Midbrain (tissue), 1 donor: ENCODE results near the gene ACTN2.

Source experiments
- DNase-seq: peaks from one replicate; lab custom pipeline; 2025; lab: John Stamatoyannopoulos, UW

The ACTN2 gene

GRCh38 chr1:236774926-236775325 is 88.6 kb downstream of the ACTN2 start:
- peak; percentile 7 for DNase-seq

DNA sequence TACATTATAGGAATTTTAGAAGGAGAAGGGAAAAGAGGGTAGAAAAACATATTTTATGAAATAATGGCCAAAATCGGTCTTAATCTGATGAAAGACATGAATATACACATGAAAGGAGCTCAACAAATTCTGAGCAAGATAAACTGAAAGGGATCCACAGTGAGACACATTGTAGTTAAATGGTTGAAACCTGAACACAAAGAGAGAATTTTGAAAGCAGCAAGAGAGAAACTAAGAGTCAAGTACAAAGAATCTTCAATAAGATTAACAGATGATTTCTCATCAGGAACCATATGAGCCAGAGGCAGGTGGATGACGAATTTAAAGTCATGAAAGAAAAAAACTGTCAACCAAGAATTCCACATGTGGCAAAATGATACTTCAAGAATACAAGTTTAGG is 93.0 kb downstream of the ACTN2 start:
- no peak for DNase-seq

DNA sequence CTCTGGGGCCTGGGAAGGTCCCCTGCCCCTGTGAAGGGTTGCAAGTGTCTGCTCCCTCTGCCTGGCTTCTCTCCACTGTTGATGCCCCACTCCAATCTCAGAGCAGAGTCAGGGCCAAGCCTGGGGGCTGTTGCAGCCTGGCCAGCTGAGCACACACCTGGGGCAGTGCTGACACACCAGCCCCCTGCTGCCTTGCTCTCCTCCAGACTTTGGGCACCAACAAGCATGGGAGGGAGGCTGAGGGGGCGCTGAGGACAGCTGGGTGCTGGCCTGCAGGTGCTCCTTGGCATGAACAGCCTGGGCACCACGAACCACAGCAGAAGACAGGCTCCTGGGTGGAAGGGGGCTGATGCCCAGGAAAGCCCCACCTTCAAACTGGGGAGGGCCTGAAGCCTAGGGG is 99.2 kb downstream of the ACTN2 start:
- no peak for DNase-seq

GRCh38 chr1:236786453-236786852 is 100.2 kb downstream of the ACTN2 start:
- DNase-seq, result no peak

DNA sequence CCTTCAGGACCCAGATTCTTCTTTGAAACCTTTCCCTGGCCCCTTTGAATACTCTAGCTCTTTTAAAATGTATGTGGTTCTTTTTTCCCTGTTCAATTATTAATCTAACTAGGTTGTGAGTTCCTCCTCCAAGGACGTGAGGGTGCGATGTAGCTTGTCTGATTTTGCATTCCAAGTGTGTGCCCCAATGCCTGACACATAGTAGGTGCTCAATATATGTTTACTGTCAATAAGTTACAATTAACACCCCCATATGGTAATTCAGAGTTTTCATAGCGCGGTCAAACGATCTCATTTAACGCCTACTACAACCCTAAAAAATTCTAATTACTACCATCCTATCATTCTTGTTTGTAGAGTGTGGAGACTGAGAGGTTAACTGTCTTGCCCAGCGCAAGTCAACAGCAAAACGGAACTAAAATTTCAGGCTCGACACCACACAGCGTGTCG is 108.3 kb downstream of the ACTN2 start:
- DNase-seq, result no peak

DNA sequence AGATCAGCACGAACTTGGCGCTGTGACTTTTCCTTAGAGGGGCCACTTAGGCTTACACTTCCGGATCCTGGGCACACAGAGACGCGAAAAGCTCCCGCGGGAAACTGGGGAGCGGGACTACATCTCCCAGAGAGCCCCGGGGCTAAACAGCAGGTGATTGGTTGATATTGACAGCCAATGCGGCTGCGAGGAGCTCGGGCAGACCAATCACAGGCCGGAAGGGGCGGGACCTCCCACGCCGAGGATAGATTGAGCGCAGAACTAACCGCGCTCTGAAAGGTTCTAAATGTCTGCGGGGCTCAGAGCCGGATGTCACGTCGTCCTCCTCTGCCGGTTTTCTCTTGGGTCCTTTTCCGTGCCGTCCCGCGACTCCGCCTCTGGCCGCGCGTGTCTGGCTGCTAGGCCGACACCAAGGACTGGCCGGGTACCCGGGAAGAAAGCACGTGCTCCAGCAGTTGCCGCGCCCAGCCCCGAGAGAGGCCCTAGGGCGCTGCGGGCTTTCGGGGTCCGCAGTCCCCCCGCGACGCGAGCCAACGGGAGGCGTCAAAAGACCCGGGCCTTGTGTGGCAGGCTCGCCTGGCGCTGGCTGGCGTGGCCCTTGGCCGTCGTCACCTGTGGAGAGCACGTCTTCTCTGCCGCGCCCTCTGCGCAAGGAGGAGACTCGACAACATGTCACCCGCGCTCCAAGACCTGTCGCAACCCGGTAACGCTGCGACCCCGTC is 108.9 kb downstream of the ACTN2 start, which contains the start of gene MTR:
MTR (plus strand) TSS at position 258 of the 722 bp plus-strand sequence; CDS start at position 670, 412 bp downstream.
- DNase-seq, result peak; percentile 98

- DNase-seq, result peak; percentile 42
Measured at GRCh38 chr1:236795757-236796667, 109.7 kb downstream of the ACTN2 start.

GRCh38 chr1:236799001-236799400 is 112.7 kb downstream of the ACTN2 start:
- DNase-seq, result no peak

GRCh38 chr1:236800002-236800620 is 113.8 kb downstream of the ACTN2 start:
- DNase-seq, result no peak

- DNase-seq, result no peak
Measured at GRCh38 chr1:236800623-236801022, 114.3 kb downstream of the ACTN2 start.

GRCh38 chr1:236802264-236802663 is 116.0 kb downstream of the ACTN2 start:
- DNase-seq, result no peak

DNA sequence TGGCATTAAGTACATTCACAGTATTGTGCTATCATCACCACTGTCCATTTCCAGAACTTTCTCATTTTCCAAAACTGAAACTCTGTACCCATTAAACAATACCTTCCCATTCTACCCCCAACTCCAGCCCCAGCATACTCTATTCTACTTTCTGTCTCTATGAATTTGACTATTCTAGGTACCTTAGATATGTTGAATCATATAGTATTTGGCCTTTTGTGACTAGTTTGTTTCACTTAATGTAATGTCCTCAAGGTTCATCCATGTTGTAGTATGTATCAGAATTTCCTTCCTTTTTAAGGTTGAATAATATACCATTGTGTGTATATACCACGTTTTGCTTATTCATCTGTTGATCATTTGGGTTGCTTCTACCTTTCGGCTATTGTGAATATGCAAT is 120.3 kb downstream of the ACTN2 start:
- DNase-seq, result no peak

DNA sequence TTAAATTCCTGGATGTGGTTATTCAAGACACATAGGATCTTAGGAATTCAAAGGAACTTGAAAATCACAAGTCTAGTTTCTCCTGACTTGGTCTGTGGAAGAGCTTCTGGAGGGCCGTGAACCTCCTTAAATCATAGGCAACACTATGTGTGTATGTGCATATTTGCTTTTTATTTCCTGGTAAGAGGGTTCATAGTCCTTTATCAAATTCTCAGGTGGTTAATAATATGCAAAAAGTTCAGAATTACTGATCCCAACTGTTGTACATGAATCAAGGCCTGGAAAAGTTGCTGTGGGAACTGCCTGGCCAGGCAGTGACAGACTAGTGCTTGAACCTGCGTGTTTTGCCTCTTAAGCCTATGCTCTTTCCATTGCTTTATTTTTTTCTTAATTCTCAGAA is 121.7 kb downstream of the ACTN2 start:
- DNase-seq, result no peak

- no peak for DNase-seq
Measured at GRCh38 chr1:236808564-236809130, 122.3 kb downstream of the ACTN2 start.

DNA sequence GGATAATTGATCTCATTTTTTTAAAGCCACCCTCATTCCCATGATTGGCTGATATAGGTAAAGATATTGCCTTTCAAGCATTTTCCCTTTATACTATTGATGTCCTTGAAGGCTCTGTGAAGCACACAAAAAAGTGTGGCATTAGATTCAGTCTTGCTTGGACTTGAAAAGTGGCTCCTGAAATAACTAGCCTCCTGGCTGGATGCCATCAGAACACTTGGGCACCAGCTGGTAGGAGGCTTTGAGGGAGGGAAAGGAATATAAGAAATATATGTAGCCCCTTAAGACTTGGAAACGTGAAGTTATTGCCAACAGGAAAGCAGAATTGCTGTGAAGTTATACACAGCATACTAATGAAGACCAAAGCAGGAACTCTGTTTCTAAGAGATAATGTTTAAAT is 122.8 kb downstream of the ACTN2 start:
- DNase-seq, result no peak

- DNase-seq, result no peak
Measured at GRCh38 chr1:236810018-236810417, 123.7 kb downstream of the ACTN2 start.

DNA sequence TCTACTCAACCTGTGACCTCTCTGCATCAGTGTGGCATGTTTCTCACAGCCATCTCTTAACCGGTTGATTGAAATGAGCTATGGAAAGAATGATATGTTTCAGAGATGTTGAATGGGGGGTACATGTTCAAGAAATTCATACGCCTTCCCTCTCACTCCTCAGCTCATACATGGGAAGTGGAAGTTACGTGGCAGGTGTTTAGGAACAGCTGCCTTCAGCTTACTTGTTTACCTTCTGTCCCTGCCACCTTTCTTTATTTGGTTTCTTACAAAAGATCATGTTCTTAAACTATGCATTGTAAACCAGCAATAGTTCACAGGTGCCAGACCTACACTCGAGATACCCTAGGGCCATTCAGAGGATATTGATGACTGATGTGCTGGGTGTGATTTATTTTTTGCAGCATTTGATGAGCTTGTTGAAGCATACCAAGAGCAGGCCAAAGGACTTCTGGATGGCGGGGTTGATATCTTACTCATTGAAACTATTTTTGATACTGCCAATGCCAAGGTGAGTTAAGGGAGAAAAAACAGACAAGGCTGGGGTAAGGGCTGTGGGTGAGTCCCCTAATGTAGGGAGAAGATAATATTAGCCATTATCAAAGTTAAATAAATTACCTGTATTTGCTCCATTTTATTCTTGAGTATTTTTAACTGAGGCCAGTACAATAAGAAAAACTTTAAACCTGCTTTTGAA is 126.2 kb downstream of the ACTN2 start:
- DNase-seq, result no peak
